Activated T-cell treated with anti-CD3 and anti-CD28 coated beads, Interleukin-2, amount 50 U/mL, for 4 hours (primary cell): ENCODE measurements around the gene UTRN. TPM values are rescaled to one million over a fixed set of nuclear protein-coding genes. Genes with fewer than 3 reads are reported as not detected.

Experiments
- ATAC-seq, 2 donors: fragments of 200-7000 bp; cut with Tn5 transposase; one replicate each; pipeline ENCODE4 v1.10.0; 2021
- DNase-seq: peaks from one replicate; pipeline ENCODE4 v3.0.0-alpha.2; 2020
- H3K27me3 Mint-ChIP-seq: one replicate; pipeline ENCODE4 v1.8.0; 2021; ENCODE audit warnings: low read depth, mixed read lengths
- H3K36me3 Mint-ChIP-seq: one replicate; pipeline ENCODE4 v1.8.0; 2022; ENCODE audit warnings: mixed read lengths; ENCODE audit not compliant: insufficient read depth
- H3K4me1 Mint-ChIP-seq: one replicate; pipeline ENCODE4 v1.8.0; 2021; ENCODE audit warnings: low read depth, mixed read lengths
- H3K4me3 Mint-ChIP-seq: one replicate; pipeline ENCODE4 v1.8.0; 2021; ENCODE audit warnings: mild to moderate bottlenecking, moderate library complexity, mixed read lengths
- H3K9me3 Mint-ChIP-seq: one replicate; pipeline ENCODE4 v1.8.0; 2021; ENCODE audit warnings: mixed read lengths
- total RNA-seq, 3 donors: library from RNA; stranded (reverse); gene quantifications; one replicate each; pipeline ENCODE4 v1.2.1, GENCODE V29; 2021

UTRN gene
- total RNA-seq, 3 donors from 2014 or later, result 7.7 to 8.7 (median 7.9) TPM

GRCh38 chr6:144314003-144314485 is 28.9 kb downstream of the UTRN start:
- H3K27me3 Mint-ChIP-seq, result no peaks in the 10 kb centered on the region
- no peaks in the 10 kb centered on the region for H3K9me3 Mint-ChIP-seq
- H3K4me1 Mint-ChIP-seq, result peaks cover 8% of the 10 kb centered on the region
- H3K4me3 Mint-ChIP-seq, result no peak overlapping the region
- no peak for ATAC-seq
- no peak for DNase-seq
- H3K36me3 Mint-ChIP-seq, result peaks cover 2% of the 10 kb centered on the region

GRCh38 chr6:144314562-144314961 is 29.4 kb downstream of the UTRN start:
- no peak for ATAC-seq
- H3K4me3 Mint-ChIP-seq, result no peak overlapping the region
- DNase-seq, result no peak
- no peaks in the 10 kb centered on the region for H3K27me3 Mint-ChIP-seq
- H3K36me3 Mint-ChIP-seq, result no peaks in the 10 kb centered on the region
- H3K4me1 Mint-ChIP-seq, result peaks cover 8% of the 10 kb centered on the region
- no peaks in the 10 kb centered on the region for H3K9me3 Mint-ChIP-seq

- Mint-ChIP-seq H3K36me3 (no peaks in the 10 kb centered on the region), H3K27me3 (no peaks in the 10 kb centered on the region), H3K4me1 (peaks cover 8% of the 10 kb centered on the region), H3K9me3 (no peaks in the 10 kb centered on the region), H3K4me3 (no peak overlapping the region)
- DNase-seq (no peak), ATAC-seq (no peak)
These were observed 30.3 kb downstream of the UTRN start for GRCh38 chr6:144315226-144315980.

GRCh38 chr6:144315981-144316861 is 31.1 kb downstream of the UTRN start:
- ATAC-seq, result no peak
- H3K4me3 Mint-ChIP-seq, result no peak overlapping the region
- DNase-seq, result no peak
- no peaks in the 10 kb centered on the region for H3K9me3 Mint-ChIP-seq
- H3K4me1 Mint-ChIP-seq, result peaks cover 3% of the 10 kb centered on the region
- no peaks in the 10 kb centered on the region for H3K27me3 Mint-ChIP-seq
- H3K36me3 Mint-ChIP-seq, result no peaks in the 10 kb centered on the region

DNA sequence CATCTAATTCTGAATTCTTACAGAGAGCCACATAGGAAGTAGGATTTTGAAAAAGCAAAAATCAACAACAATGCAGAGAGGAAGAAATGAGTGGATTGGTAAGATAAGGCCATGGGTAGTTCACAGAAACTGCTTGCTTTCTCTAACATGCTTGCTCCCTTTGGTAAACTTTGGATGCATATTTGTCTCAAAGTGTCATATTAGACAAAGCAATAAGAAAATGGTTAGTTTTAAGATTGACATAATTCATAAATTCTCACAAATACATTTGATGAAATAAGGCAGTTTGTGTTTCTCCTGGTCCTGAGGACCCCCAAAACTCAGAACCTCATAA is 31.7 kb downstream of the UTRN start:
- Mint-ChIP-seq H3K36me3 (no peaks in the 10 kb centered on the region), H3K27me3 (no peaks in the 10 kb centered on the region), H3K9me3 (no peaks in the 10 kb centered on the region), H3K4me1 (peaks cover 3% of the 10 kb centered on the region), H3K4me3 (no peak overlapping the region)
- DNase-seq, result no peak
- ATAC-seq, result no peak

GRCh38 chr6:144317736-144318135 is 32.6 kb downstream of the UTRN start:
- DNase-seq, result no peak
- no peak for ATAC-seq
- Mint-ChIP-seq H3K4me1 (peaks cover 3% of the 10 kb centered on the region), H3K4me3 (no peak overlapping the region), H3K27me3 (no peaks in the 10 kb centered on the region), H3K9me3 (no peaks in the 10 kb centered on the region), H3K36me3 (no peaks in the 10 kb centered on the region)

DNA sequence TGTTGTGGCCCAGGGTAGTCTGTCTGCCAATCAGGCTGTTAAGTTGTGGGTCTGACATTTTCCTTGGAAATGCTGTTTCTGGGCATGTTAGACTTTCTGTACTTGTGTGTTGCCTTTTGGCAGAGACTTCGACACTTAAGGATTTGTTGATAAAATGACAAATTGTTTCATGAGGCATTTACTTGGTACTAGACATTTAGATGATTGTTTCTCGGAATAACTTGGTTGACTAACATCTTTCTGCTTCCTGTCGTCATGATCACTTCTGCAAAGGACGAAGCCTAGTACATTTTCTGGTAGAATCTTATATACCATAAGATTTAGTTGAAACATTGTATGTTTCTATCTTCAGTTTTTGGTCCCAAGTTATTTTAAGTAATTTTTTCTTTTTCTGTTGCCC is 34.1 kb downstream of the UTRN start:
- Mint-ChIP-seq H3K9me3 (no peaks in the 10 kb centered on the region), H3K36me3 (no peaks in the 10 kb centered on the region)

DNA sequence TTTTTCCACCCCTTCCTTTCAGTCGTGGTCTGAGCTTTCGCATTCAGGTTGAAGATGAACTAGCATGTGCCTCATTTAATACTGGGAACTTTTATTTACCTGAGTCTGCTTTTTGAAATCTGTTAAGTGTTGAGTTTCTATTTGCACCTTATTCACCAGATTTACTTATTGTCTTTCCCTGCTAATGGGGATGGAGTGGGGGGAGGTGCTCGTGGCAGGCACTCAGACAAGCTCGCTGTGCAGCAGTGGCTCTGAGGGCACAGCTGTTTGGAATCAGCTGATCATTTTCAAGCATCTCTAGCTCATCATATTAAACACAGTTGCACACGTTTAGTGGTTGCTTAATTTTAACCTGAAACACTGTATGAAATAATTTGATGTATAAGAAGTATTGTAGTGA is 35.6 kb downstream of the UTRN start:
- H3K27me3 Mint-ChIP-seq, result no peaks in the 10 kb centered on the region
- H3K9me3 Mint-ChIP-seq, result no peaks in the 10 kb centered on the region
- no peak overlapping the region for H3K4me3 Mint-ChIP-seq
- ATAC-seq (no peak), DNase-seq (no peak)
- peaks cover 7% of the 10 kb centered on the region for H3K4me1 Mint-ChIP-seq
- H3K36me3 Mint-ChIP-seq, result no peaks in the 10 kb centered on the region

More for the DNA sequence above, 34.1 kb downstream of the UTRN start:
- ATAC-seq (no peak), DNase-seq (no peak)
- no peak overlapping the region for H3K4me3 Mint-ChIP-seq
- no peaks in the 10 kb centered on the region for H3K27me3 Mint-ChIP-seq
- H3K4me1 Mint-ChIP-seq, result peaks cover 3% of the 10 kb centered on the region

DNA sequence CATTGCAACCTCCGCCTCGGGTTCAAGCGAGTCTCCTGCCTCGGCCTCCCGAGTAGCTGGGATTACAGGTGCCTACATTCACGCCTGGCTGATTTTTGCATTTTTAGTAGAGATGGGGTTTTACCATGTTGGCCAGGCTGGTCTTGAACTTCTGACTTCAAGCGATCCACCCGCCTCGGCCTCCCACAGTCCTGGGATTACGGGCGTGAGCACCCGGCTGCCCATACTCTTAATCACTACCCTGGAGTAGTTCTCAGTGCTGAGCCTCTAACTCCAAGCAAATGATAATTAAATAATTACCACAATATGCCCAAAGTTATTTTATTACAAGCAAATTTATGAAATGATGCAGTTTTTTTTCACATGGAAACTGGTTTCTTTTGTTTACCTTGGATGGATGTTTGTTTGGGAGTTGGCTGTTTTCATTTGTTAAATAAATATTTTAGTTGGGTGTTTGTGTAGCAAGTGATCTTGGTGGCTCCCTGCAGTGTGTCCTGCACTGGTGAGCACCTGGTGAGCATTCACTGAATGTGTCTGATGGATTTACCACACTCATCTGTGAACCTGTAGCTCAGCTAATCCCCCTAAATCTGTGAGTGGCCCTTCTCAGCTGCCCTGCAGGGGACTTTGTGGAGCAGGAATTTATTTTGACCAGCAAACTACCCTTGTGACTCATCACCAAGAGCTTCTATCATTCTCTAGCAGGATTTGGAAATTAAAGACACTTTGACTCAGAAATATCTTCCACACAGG is 36.9 kb downstream of the UTRN start:
- Mint-ChIP-seq H3K4me1 (peaks cover 7% of the 10 kb centered on the region), H3K36me3 (no peaks in the 10 kb centered on the region), H3K27me3 (no peaks in the 10 kb centered on the region), H3K4me3 (no peak overlapping the region), H3K9me3 (no peaks in the 10 kb centered on the region)
- ATAC-seq (no peak), DNase-seq (no peak)

GRCh38 chr6:144325232-144325631 is 40.1 kb downstream of the UTRN start:
- Mint-ChIP-seq H3K4me1 (peaks cover 7% of the 10 kb centered on the region), H3K4me3 (no peak overlapping the region), H3K9me3 (no peaks in the 10 kb centered on the region), H3K36me3 (no peaks in the 10 kb centered on the region), H3K27me3 (no peaks in the 10 kb centered on the region)
- ATAC-seq, result no peak
- no peak for DNase-seq

DNA sequence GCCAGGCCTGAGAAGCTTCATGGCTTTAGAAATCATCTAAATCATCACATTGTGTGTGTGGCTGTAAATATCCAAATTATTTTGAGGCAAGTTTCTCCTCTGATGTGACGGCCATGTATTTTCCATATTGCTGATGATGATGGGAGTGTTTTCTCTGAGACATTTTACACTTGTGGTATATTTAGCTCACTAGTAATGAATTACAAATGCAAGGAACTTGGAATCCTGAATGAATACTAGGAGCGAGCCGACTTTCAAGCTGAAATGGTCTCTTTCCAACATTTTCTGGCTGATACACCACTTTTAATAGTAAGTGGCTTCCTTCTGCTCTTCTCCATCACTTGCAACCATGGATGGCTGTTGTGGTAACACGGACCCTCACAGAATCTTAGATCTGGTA is 41.3 kb downstream of the UTRN start:
- H3K4me3 Mint-ChIP-seq, result no peak overlapping the region

GRCh38 chr6:144327081-144327480 is 41.9 kb downstream of the UTRN start:
- Mint-ChIP-seq H3K27me3 (no peaks in the 10 kb centered on the region), H3K36me3 (no peaks in the 10 kb centered on the region), H3K9me3 (no peaks in the 10 kb centered on the region), H3K4me1 (peaks cover 4% of the 10 kb centered on the region), H3K4me3 (no peak overlapping the region)
- DNase-seq, result no peak
- ATAC-seq, result no peak

More for the DNA sequence above, 41.3 kb downstream of the UTRN start:
- no peak for DNase-seq
- ATAC-seq, result no peak
- H3K27me3 Mint-ChIP-seq, result no peaks in the 10 kb centered on the region
- H3K9me3 Mint-ChIP-seq, result no peaks in the 10 kb centered on the region
- no peaks in the 10 kb centered on the region for H3K36me3 Mint-ChIP-seq
- peaks cover 4% of the 10 kb centered on the region for H3K4me1 Mint-ChIP-seq

- H3K4me1 Mint-ChIP-seq, result peaks cover 25% of the 10 kb centered on the region
- H3K36me3 Mint-ChIP-seq, result no peaks in the 10 kb centered on the region
- ATAC-seq (no peak), DNase-seq (no peak)
- H3K9me3 Mint-ChIP-seq, result no peaks in the 10 kb centered on the region
- H3K27me3 Mint-ChIP-seq, result no peaks in the 10 kb centered on the region
- no peak overlapping the region for H3K4me3 Mint-ChIP-seq
These were observed 45.2 kb downstream of the UTRN start for GRCh38 chr6:144330017-144330987.
